Mucosa of descending colon (tissue), 3 donors: Measurements from ENCODE around the gene KHDC1. TPM values are rescaled to one million over a fixed set of nuclear protein-coding genes. Genes with fewer than 3 reads are reported as not detected.
"Not testable (repeated sequence)": the region's sequence is repeated elsewhere in the genome, so short reads cannot be mapped to it uniquely, and the experiment has no call there.

Experiments
- ATAC-seq: fragments of 200-7000 bp; cut with Tn5 transposase; one replicate; pipeline ENCODE4 v1.9.1; 2020; ENCODE audit warnings: mild to moderate bottlenecking, moderate library complexity
- DNase-seq, 3 donors: peaks; one replicate each; pipeline ENCODE4 v3.0.0-alpha.2; 2020
- H3K36me3 ChIP-seq: fragments of 200-600 bp; one replicate; pipeline ENCODE4 v1.8.0; 2021; ENCODE audit warnings: low read depth, mild to moderate bottlenecking
- H3K4me1 ChIP-seq: fragments of 200-600 bp; one replicate; pipeline ENCODE4 v1.8.0; 2021; ENCODE audit warnings: low read depth, mild to moderate bottlenecking
- H3K4me3 ChIP-seq: fragments of 200-600 bp; one replicate; pipeline ENCODE4 v1.8.0; 2021; ENCODE audit warnings: mild to moderate bottlenecking
- H3K9me3 ChIP-seq: fragments of 200-600 bp; one replicate; pipeline ENCODE4 v1.8.0; 2021; ENCODE audit warnings: mild to moderate bottlenecking
- CTCF ChIP-seq: fragments of 200-600 bp; IDR thresholded peaks from one replicate; pipeline ENCODE4 v1.8.0; 2022; ENCODE audit warnings: antibody characterized with exemption, mild to moderate bottlenecking
- intact Hi-C, 2 donors: fragments of 100-400 bp; cut with DNase I in 1 of 2; cut with micrococcal nuclease in 1 of 2; formaldehyde crosslinking; loops; one replicate each; pipeline versions ENCODE4 v1.11.0 to v1.11.1; 2022; cut with DNase I, micrococcal nuclease
- total RNA-seq, 3 donors: library from RNA; stranded (reverse); fragmentation: NEBNext Ultra II Directional in 2 of 3; extraction: Animal tissue kit (Norgen Biotek cat#: 25700) in 2 of 3; gene quantifications; one replicate each; pipeline versions ENCODE4 v1.2.1 to v1.2.4, GENCODE V29; 2021 to 2023
- donor health status: DM: no; HTN: no; CAD: no; lungs with moderate emphysema.
- donor health status: DM: no; HTN: no; CAD: no.
- donor health status: DM: no; HTN: yes; CAD: no.

Gene KHDC1
- total RNA-seq, 3 donors from 2014 or later, result 0.75 to 1.7 (median 0.84) TPM

GRCh38 chr6:73285674-73286283 is 22.8 kb upstream of the KHDC1 start:
- no peak overlapping the region for H3K4me3 ChIP-seq
- no peaks in the 10 kb centered on the region for H3K9me3 ChIP-seq
- intact Hi-C loops, result no loop called here
- no peak for TF ChIP-seq CTCF
- H3K36me3 ChIP-seq, result no peaks in the 10 kb centered on the region
- DNase-seq (peak in 1 of 3 donors; percentile 13), ATAC-seq (no peak)
- H3K4me1 ChIP-seq, result no peaks in the 10 kb centered on the region

- DNase-seq (no peak), ATAC-seq (peak; percentile 38)
- intact Hi-C loops, result no loop called here
- Histone ChIP-seq H3K36me3 (no peaks in the 10 kb centered on the region), H3K4me1 (no peaks in the 10 kb centered on the region), H3K9me3 (no peaks in the 10 kb centered on the region), H3K4me3 (no peak overlapping the region)
- no peak for TF ChIP-seq CTCF
These were observed 19.9 kb upstream of the KHDC1 start for GRCh38 chr6:73282871-73283270.

GRCh38 chr6:73281684-73282083 is 18.7 kb upstream of the KHDC1 start:
- H3K36me3 ChIP-seq, H3K4me1 ChIP-seq, DNase-seq, intact Hi-C loops, ATAC-seq, H3K4me3 ChIP-seq, H3K9me3 ChIP-seq: not testable (repeated sequence)

- H3K36me3 ChIP-seq, ATAC-seq, H3K4me3 ChIP-seq, DNase-seq, intact Hi-C loops, H3K9me3 ChIP-seq, H3K4me1 ChIP-seq: not testable (repeated sequence)
These were observed 6.3 kb upstream of the KHDC1 start for GRCh38 chr6:73269296-73269695.

- ATAC-seq, intact Hi-C loops: not testable (repeated sequence)
These were observed 5.9 kb upstream of the KHDC1 start for GRCh38 chr6:73268896-73269295.

GRCh38 chr6:73264446-73264845 is 1.4 kb upstream of the KHDC1 start:
- no peaks in the 10 kb centered on the region for H3K36me3 ChIP-seq
- H3K9me3 ChIP-seq, result no peaks in the 10 kb centered on the region
- no peak overlapping the region for H3K4me3 ChIP-seq
- intact Hi-C loops, result no loop called here
- DNase-seq, result no peak
- H3K4me1 ChIP-seq, result no peaks in the 10 kb centered on the region
- ATAC-seq, result no peak
- no peak for TF ChIP-seq CTCF

More at GRCh38 chr6:73268896-73269295, 5.9 kb upstream of the KHDC1 start:
- not testable (repeated sequence) for DNase-seq, H3K9me3 ChIP-seq, H3K4me1 ChIP-seq, H3K4me3 ChIP-seq, H3K36me3 ChIP-seq

GRCh38 chr6:73263570-73263909 is 544 bp upstream of the KHDC1 start:
- no peak for TF ChIP-seq CTCF
- intact Hi-C loops, result no loop called here
- ATAC-seq, result peak; percentile 8

More at GRCh38 chr6:73263570-73263909, 544 bp upstream of the KHDC1 start:
- H3K9me3 ChIP-seq, result no peaks in the 10 kb centered on the region
- no peak overlapping the region for H3K4me3 ChIP-seq
- no peaks in the 10 kb centered on the region for H3K4me1 ChIP-seq
- DNase-seq, result no peak
- no peaks in the 10 kb centered on the region for H3K36me3 ChIP-seq
